Lung (tissue), 12 donors: Measurements from ENCODE around the gene NXNL1. TPM values are rescaled to one million over a fixed set of nuclear protein-coding genes. Genes with fewer than 3 reads are reported as not detected.

Experiments
- ATAC-seq: fragments of 200-7000 bp; cut with Tn5 transposase; one replicate; pipeline ENCODE4 v1.9.1; 2020; ENCODE audit warnings: moderate number of reproducible peaks; ENCODE audit not compliant: insufficient read depth, low FRiP score
- DNase-seq, 3 donors: peaks; one replicate each; pipeline ENCODE4 v3.0.0-alpha.2; 2013 to 2017
- H3K27ac ChIP-seq, 2 donors: one replicate each; pipeline ENCODE4 v1.5.1; 2013; ENCODE audit warnings: mild to moderate bottlenecking in 2 of 2, moderate library complexity in 2 of 2, control low read depth in 1 of 2, inconsistent platforms in 1 of 2, low read depth in 1 of 2, low read length in 1 of 2
- H3K27me3 ChIP-seq, 3 donors: one replicate each; pipeline ENCODE4 v1.5.1; 2013; ENCODE audit warnings: low read length in 2 of 3; ENCODE audit not compliant: control insufficient read depth in 3 of 3, insufficient read depth in 3 of 3
- H3K36me3 ChIP-seq, 4 donors: one replicate each; pipeline ENCODE4 v1.5.1; 2013; ENCODE audit warnings: low read length in 4 of 4, mild to moderate bottlenecking in 1 of 4, moderate library complexity in 1 of 4; ENCODE audit not compliant: control insufficient read depth in 4 of 4, insufficient read depth in 4 of 4
- H3K4me1 ChIP-seq, 5 donors: one replicate each; pipeline ENCODE4 v1.5.1; 2013; ENCODE audit warnings: low read length in 5 of 5, mild to moderate bottlenecking in 2 of 5, moderate library complexity in 1 of 5; ENCODE audit not compliant: control insufficient read depth in 5 of 5, insufficient read depth in 5 of 5
- H3K4me3 ChIP-seq: one replicate; pipeline ENCODE4 v1.5.1; 2013; ENCODE audit warnings: mild to moderate bottlenecking, control low read depth, moderate library complexity
- H3K9ac ChIP-seq, 2 donors: one replicate each; pipeline ENCODE4 v1.5.1; 2013; ENCODE audit warnings: low read length in 2 of 2, control low read depth in 1 of 2; ENCODE audit not compliant: insufficient read depth in 1 of 2
- H3K9me3 ChIP-seq, 4 donors: one replicate each; pipeline ENCODE4 v1.5.1; 2013; ENCODE audit warnings: low read length in 3 of 4, mild to moderate bottlenecking in 1 of 4, moderate library complexity in 1 of 4; ENCODE audit not compliant: control insufficient read depth in 4 of 4, insufficient read depth in 3 of 4
- WGBS, 2 donors: extraction: QIAGEN DNeasy Blood & Tissue Kit; methylation state at CpG; one replicate each; pipeline ENCODE4 v1.1.7; 2013; 5-methylcytosine and 5-hydroxymethylcytosine counted together
- polyA plus RNA-seq, 2 donors: library from polyadenylated mRNA; stranded (reverse); fragments of 200-250 nt; gene quantifications; one replicate each; pipeline ENCODE4 v1.2.1, GENCODE V29; 2013
- total RNA-seq, 2 donors: library from RNA; depleted of rRNA in 1 of 2; stranded (reverse); fragments of >200 nt in 1 of 2; gene quantifications; one replicate each; pipeline ENCODE4 v1.2.1, GENCODE V29; 2014 to 2021
- TF ChIP-seq, protein P1 (sequence below): IDR thresholded peaks from 2 replicates; pipeline ENCODE4 v1.5.1; 2012; ENCODE audit warnings: mild to moderate bottlenecking; ENCODE audit errors: control extremely low read depth, extremely low read depth
- donor health status: control.
- donor health status: control.
- donor health status: Bipolar disorder and iron deficiency.
- donor health status: healthy.
- donor health status: DM: yes; HTN: yes; CAD: no.

The NXNL1 gene
- total and polyA plus RNA-seq, 4 donors = not detected

DNA sequence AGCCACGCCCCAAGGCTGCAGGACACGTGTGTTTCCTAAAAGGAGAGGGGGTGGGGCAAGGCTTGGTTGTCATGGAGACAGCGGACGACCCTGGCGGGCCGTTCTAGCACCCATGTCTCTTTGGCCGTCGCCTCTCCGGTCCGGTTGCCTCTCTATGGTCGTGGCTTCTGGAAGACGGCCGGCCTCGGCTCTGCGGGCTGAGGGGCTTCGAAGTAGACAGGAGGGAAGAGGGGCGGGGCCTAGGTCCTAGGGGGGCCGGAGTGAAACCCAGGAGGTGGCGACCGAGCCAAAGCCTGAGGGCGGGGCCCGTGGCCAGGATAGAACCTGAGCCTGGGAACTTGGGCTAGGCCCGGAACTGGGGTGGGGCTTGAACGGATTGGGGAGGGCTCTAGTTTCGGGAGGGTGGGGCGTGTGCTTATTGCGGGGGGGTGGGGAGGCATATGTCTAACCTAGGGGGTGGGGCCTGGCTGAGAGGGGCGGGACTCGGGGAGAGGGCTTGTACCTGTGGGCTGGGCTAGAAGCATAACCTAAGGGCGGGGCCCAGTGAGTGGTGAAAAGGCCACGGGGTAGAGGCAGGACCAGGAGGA lies 8.8 kb upstream of the NXNL1 start:
- ATAC-seq = peak; percentile 83
- peak overlapping the region; percentile 84 to 93 for H3K27ac ChIP-seq
- peak overlapping the region in 1 of 2 donors; percentile 88 for H3K9ac ChIP-seq
- TF ChIP-seq, protein P1, sequence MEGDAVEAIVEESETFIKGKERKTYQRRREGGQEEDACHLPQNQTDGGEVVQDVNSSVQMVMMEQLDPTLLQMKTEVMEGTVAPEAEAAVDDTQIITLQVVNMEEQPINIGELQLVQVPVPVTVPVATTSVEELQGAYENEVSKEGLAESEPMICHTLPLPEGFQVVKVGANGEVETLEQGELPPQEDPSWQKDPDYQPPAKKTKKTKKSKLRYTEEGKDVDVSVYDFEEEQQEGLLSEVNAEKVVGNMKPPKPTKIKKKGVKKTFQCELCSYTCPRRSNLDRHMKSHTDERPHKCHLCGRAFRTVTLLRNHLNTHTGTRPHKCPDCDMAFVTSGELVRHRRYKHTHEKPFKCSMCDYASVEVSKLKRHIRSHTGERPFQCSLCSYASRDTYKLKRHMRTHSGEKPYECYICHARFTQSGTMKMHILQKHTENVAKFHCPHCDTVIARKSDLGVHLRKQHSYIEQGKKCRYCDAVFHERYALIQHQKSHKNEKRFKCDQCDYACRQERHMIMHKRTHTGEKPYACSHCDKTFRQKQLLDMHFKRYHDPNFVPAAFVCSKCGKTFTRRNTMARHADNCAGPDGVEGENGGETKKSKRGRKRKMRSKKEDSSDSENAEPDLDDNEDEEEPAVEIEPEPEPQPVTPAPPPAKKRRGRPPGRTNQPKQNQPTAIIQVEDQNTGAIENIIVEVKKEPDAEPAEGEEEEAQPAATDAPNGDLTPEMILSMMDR = no peak
- H3K36me3 ChIP-seq = peaks cover 0 to 2% (median 0%) of the 10 kb centered on the region in 4 donors
- peak; percentile 95 to 96 (median 96) for DNase-seq
- peaks cover 4 to 17% (median 9%) of the 10 kb centered on the region in 5 donors for H3K4me1 ChIP-seq
- H3K9me3 ChIP-seq = no peaks in the 10 kb centered on the region
- no peaks in the 10 kb centered on the region for H3K27me3 ChIP-seq
- peak overlapping the region; percentile 42 for H3K4me3 ChIP-seq
- WGBS, 2 donors = 0% methylated on average over 30 to 31 of the region's 31 CpGs

GRCh38 chr19:17469092-17469480 lies 8.4 kb upstream of the NXNL1 start:
- WGBS, 2 donors = 6 to 16% methylated on average over 19 of the region's 19 CpGs
- Histone ChIP-seq H3K27ac (peak overlapping the region; percentile 83 to 93), H3K4me1 (peaks cover 4 to 17% (median 9%) of the 10 kb centered on the region in 5 donors), H3K4me3 (peak overlapping the region; percentile 35), H3K27me3 (no peaks in the 10 kb centered on the region), H3K9me3 (no peaks in the 10 kb centered on the region), H3K9ac (no peak overlapping the region), H3K36me3 (peaks cover 0 to 2% (median 0%) of the 10 kb centered on the region in 4 donors)
- ATAC-seq = no peak
- DNase-seq = no peak
- TF ChIP-seq, protein P1 = no peak

DNA sequence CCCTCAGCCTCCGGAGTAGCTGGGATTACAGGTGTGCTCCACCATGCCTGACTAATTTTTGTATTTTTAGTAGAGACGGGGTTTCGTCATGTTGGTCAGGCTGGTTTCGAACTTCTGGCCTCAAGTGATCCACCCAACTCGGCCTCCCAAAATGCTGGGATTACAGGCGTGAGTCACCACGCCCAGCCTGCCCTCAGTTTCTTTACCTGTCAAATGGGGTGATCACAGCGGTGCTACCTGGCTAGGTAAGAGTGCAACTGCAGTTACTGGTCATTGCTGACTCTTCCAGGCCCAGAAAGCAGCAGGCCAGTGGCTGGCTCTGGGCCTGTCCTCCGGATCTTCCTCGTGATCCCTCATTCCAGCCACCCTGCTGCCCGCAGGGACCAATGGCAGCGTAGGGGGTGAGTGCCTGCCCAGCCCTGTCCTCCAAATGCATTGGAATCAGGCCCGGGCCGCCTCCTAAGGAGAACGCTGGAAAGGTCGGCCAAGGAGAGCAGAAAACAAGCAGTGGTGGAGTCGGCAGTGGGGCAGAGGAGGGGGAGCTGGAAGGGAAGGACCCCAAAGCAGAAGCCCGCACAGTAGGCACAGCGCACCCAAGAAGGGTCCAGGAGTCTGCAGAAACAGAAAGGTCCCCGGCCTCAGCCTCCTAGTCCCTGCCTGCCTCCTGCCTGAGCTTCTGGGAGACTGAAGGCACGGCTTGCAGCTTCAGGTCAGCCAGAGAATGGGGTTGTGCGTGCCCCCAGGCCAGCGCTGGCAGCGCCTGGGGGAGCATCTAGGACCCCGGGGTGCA lies 7.8 kb upstream of the NXNL1 start:
- H3K27me3 ChIP-seq = no peaks in the 10 kb centered on the region
- 61 to 70% methylated on average over 25 of the region's 25 CpGs for WGBS, 2 donors
- ATAC-seq = no peak
- H3K4me3 ChIP-seq = peak overlapping the region; percentile 18
- peak overlapping the region; percentile 83 to 93 for H3K27ac ChIP-seq
- no peaks in the 10 kb centered on the region for H3K9me3 ChIP-seq
- H3K36me3 ChIP-seq = peaks cover 0 to 2% (median 0%) of the 10 kb centered on the region in 4 donors
- no peak overlapping the region for H3K9ac ChIP-seq
- H3K4me1 ChIP-seq = peaks cover 4 to 17% (median 9%) of the 10 kb centered on the region in 5 donors
- DNase-seq = peak; percentile 45 to 63 (median 46)
- TF ChIP-seq, protein P1 = no peak
